Right atrium auricular region (tissue), 2 donors: ENCODE results near the gene ECE2. TPM values are rescaled to one million over a fixed set of nuclear protein-coding genes. Genes with fewer than 3 reads are reported as not detected.
A peak's percentile ranks its signal among the peaks of the same experiment; 100 is the strongest.

ENCODE experiments used
- DNase-seq: peaks from one replicate; pipeline ENCODE4 v3.0.0-alpha.2; 2019; ENCODE audit warnings: low spot score
- H3K27ac ChIP-seq, 2 donors: fragments of 200-600 bp; sonication (generic); 1 replicate in 1 of 2; 2 replicates in 1 of 2; pipeline ENCODE4 v1.5.1; 2016 to 2019
- H3K27me3 ChIP-seq, 2 donors: fragments of 200-600 bp; sonication (generic); one replicate each; pipeline versions ENCODE4 v1.5.1 to v1.6.0; 2017 to 2019
- H3K36me3 ChIP-seq: fragments of 200-600 bp; sonication (generic); one replicate; pipeline ENCODE4 v1.5.1; 2016
- H3K4me1 ChIP-seq, 2 donors: fragments of 200-600 bp; sonication (generic); one replicate each; pipeline versions ENCODE4 v1.5.1 to v1.6.0; 2017 to 2019
- H3K4me3 ChIP-seq, 2 donors: fragments of 200-600 bp; sonication (generic); 1 replicate in 1 of 2; 2 replicates in 1 of 2; pipeline ENCODE4 v1.5.1; 2017 to 2019; ENCODE audit warnings: mild to moderate bottlenecking in 1 of 2, moderate library complexity in 1 of 2
- H3K9me3 ChIP-seq, 2 donors: fragments of 200-600 bp; sonication (generic); one replicate each; pipeline ENCODE4 v1.5.1; 2019
- CTCF ChIP-seq, 2 donors: fragments of 200-600 bp; sonication (generic); IDR thresholded peaks; one replicate each; pipeline ENCODE4 v1.5.1; 2019; ENCODE audit warnings: antibody characterized with exemption in 2 of 2
- total RNA-seq, 2 donors: library from RNA; depleted of rRNA; stranded (reverse); fragments of >200 nt; gene quantifications; one replicate each; pipeline ENCODE4 v1.1.0, GENCODE V29; 2016

Gene ECE2
- total RNA-seq, 2 donors from 2014 or later: 1.6 TPM; not detected in 1

GRCh38 chr3:184325269-184325668 lies 49.4 kb downstream of the ECE2 start:
- no peak for DNase-seq
- no peaks in the 10 kb centered on the region for H3K9me3 ChIP-seq
- H3K36me3 ChIP-seq: peaks cover 99% of the 10 kb centered on the region
- no peak for TF ChIP-seq CTCF (IDR thresholded peaks at IDR 0.05)
- H3K27me3 ChIP-seq: no peaks in the 10 kb centered on the region
- H3K4me3 ChIP-seq: no peak overlapping the region
- peaks cover 0 to 16% of the 10 kb centered on the region in 2 donors for H3K4me1 ChIP-seq
- no peak overlapping the region for H3K27ac ChIP-seq

- Histone ChIP-seq H3K27ac (no peak overlapping the region), H3K36me3 (peaks cover 100% of the 10 kb centered on the region), H3K4me3 (no peak overlapping the region), H3K4me1 (peaks cover 0 to 10% of the 10 kb centered on the region in 2 donors), H3K9me3 (no peaks in the 10 kb centered on the region), H3K27me3 (no peaks in the 10 kb centered on the region)
- DNase-seq: no peak
- no peak for TF ChIP-seq CTCF (IDR thresholded peaks at IDR 0.05)
Observed at GRCh38 chr3:184325715-184326369, 50.0 kb downstream of the ECE2 start.

GRCh38 chr3:184327171-184327570 lies 51.3 kb downstream of the ECE2 start:
- Histone ChIP-seq H3K27ac (no peak overlapping the region), H3K4me3 (no peak overlapping the region), H3K9me3 (no peaks in the 10 kb centered on the region), H3K4me1 (peaks cover 0 to 7% of the 10 kb centered on the region in 2 donors), H3K36me3 (peaks cover 100% of the 10 kb centered on the region), H3K27me3 (no peaks in the 10 kb centered on the region)
- no peak for DNase-seq
- no peak for TF ChIP-seq CTCF (IDR thresholded peaks at IDR 0.05)

- H3K27ac ChIP-seq: no peak overlapping the region
- TF ChIP-seq CTCF (IDR thresholded peaks at IDR 0.05): no peak
Observed at GRCh38 chr3:184328516-184328915, 52.7 kb downstream of the ECE2 start.

GRCh38 chr3:184332370-184333090 lies 56.7 kb downstream of the ECE2 start:
- no peak for DNase-seq
- H3K4me1 ChIP-seq: peaks cover 0 to 35% of the 10 kb centered on the region in 2 donors
- H3K27ac ChIP-seq: peak overlapping the region; percentile 14 to 26
- TF ChIP-seq CTCF (IDR thresholded peaks at IDR 0.05): no peak
- H3K4me3 ChIP-seq: no peak overlapping the region
- no peaks in the 10 kb centered on the region for H3K27me3 ChIP-seq
- H3K36me3 ChIP-seq: peaks cover 81% of the 10 kb centered on the region
- no peaks in the 10 kb centered on the region for H3K9me3 ChIP-seq

More at GRCh38 chr3:184328516-184328915, 52.7 kb downstream of the ECE2 start:
- no peaks in the 10 kb centered on the region for H3K27me3 ChIP-seq
- H3K4me1 ChIP-seq: peaks cover 0 to 11% of the 10 kb centered on the region in 2 donors
- H3K4me3 ChIP-seq: no peak overlapping the region
- H3K9me3 ChIP-seq: no peaks in the 10 kb centered on the region
- H3K36me3 ChIP-seq: peaks cover 100% of the 10 kb centered on the region
- no peak for DNase-seq
